ENCODE measurements around the gene HS6ST3. TPM values are rescaled to one million over a fixed set of nuclear protein-coding genes. Genes with fewer than 3 reads are reported as not detected.

HS6ST3 gene
- total RNA-seq, 1 donor from 2014 or later: not detected

DNA sequence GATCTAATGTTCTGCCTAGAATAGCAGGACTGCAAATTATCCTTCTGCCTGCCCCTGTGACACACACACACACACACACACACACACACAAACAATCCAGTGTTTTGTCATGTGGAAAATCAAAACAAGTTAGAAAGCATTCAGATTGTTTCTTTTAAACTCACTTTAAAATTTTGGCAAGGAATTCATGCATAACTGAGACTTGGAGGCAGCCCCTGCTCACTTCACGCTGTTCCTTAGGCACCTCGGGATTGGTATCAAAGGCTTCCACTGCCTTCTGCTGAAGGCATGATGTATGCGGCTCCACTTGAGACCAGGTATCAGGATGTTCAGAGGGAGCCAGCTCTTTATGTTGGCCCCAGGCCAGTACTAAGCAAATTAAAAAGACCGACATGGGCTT lies 745.6 kb downstream of the HS6ST3 start:
- Mint-ChIP-seq H3K4me1 (ENCODE audit: unreplicated experiment) (no peaks in the 10 kb centered on the region), H3K36me3 (ENCODE audit: unreplicated experiment) (no peaks in the 10 kb centered on the region), H3K27ac (ENCODE audit: unreplicated experiment) (no peak overlapping the region), H3K4me3 (ENCODE audit: unreplicated experiment) (no peak overlapping the region), H3K9me3 (ENCODE audit: unreplicated experiment) (peaks cover 3% of the 10 kb centered on the region), H3K27me3 (ENCODE audit: unreplicated experiment) (peaks cover 2% of the 10 kb centered on the region)
- TF ChIP-seq CTCF (IDR thresholded peaks at IDR 0.05): no peak
- no peak for DNase-seq (ENCODE audit: extremely low spot score, unreplicated experiment)

GRCh38 chr13:96836733-96837132 lies 746.8 kb downstream of the HS6ST3 start:
- no peak for TF ChIP-seq CTCF (IDR thresholded peaks at IDR 0.05)
- H3K9me3 Mint-ChIP-seq (ENCODE audit: unreplicated experiment): peaks cover 3% of the 10 kb centered on the region
- no peak for DNase-seq (ENCODE audit: extremely low spot score, unreplicated experiment)
- no peak overlapping the region for H3K27ac Mint-ChIP-seq (ENCODE audit: unreplicated experiment)
- no peaks in the 10 kb centered on the region for H3K36me3 Mint-ChIP-seq (ENCODE audit: unreplicated experiment)
- H3K4me3 Mint-ChIP-seq (ENCODE audit: unreplicated experiment): no peak overlapping the region
- no peaks in the 10 kb centered on the region for H3K4me1 Mint-ChIP-seq (ENCODE audit: unreplicated experiment)
- H3K27me3 Mint-ChIP-seq (ENCODE audit: unreplicated experiment): peaks cover 4% of the 10 kb centered on the region

DNA sequence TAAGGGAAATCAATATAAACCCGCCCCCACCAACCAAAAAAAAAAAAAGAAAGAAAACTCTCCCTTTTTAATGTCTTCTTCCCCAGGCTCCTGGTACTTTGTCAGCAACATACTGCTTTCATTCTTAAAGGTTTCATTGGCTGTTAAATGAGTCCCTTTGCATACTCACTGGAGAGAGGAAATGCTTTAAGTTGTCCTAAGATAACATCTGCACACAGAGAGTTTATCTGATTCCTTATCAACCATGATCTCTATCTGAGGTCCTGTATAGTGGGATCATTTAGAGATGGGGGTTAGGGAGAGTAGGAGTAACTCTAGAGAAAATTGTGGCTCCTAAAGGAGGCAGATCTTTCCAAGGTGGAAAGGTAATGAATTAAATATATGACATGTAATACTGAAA lies 747.9 kb downstream of the HS6ST3 start:
- DNase-seq (ENCODE audit: extremely low spot score, unreplicated experiment): no peak
- peaks cover 10% of the 10 kb centered on the region for H3K27me3 Mint-ChIP-seq (ENCODE audit: unreplicated experiment)
- TF ChIP-seq CTCF (IDR thresholded peaks at IDR 0.05): no peak
- no peaks in the 10 kb centered on the region for H3K36me3 Mint-ChIP-seq (ENCODE audit: unreplicated experiment)
- no peak overlapping the region for H3K4me3 Mint-ChIP-seq (ENCODE audit: unreplicated experiment)
- H3K9me3 Mint-ChIP-seq (ENCODE audit: unreplicated experiment): peaks cover 3% of the 10 kb centered on the region
- no peak overlapping the region for H3K27ac Mint-ChIP-seq (ENCODE audit: unreplicated experiment)
- H3K4me1 Mint-ChIP-seq (ENCODE audit: unreplicated experiment): no peaks in the 10 kb centered on the region

DNA sequence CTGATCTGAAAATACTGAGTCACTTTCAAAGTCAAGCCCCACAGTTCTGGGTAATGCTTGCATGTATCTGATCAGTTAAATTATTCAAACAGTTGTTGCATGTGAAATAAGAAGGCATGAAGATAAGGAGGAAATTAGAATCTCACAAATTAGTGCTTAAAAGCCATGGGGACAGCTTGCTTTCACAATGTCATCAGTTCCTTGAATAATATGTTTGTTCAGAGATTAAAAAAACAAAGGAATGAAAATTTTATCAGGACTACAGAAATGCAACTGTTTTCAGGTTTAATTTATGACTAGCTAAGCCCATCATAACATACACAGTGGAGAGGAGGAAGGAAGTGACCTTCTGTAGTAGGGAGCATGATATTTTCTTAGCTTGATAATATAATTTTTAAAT lies 754.3 kb downstream of the HS6ST3 start:
- no peak for TF ChIP-seq CTCF (IDR thresholded peaks at IDR 0.05)
- Mint-ChIP-seq H3K9me3 (ENCODE audit: unreplicated experiment) (no peaks in the 10 kb centered on the region), H3K4me3 (ENCODE audit: unreplicated experiment) (no peak overlapping the region), H3K4me1 (ENCODE audit: unreplicated experiment) (no peaks in the 10 kb centered on the region), H3K27me3 (ENCODE audit: unreplicated experiment) (peaks cover 13% of the 10 kb centered on the region), H3K27ac (ENCODE audit: unreplicated experiment) (no peak overlapping the region), H3K36me3 (ENCODE audit: unreplicated experiment) (no peaks in the 10 kb centered on the region)
- no peak for DNase-seq (ENCODE audit: extremely low spot score, unreplicated experiment)

- peaks cover 13% of the 10 kb centered on the region for H3K27me3 Mint-ChIP-seq (ENCODE audit: unreplicated experiment)
- no peak for DNase-seq (ENCODE audit: extremely low spot score, unreplicated experiment)
- no peak overlapping the region for H3K4me3 Mint-ChIP-seq (ENCODE audit: unreplicated experiment)
- H3K4me1 Mint-ChIP-seq (ENCODE audit: unreplicated experiment): no peaks in the 10 kb centered on the region
- H3K9me3 Mint-ChIP-seq (ENCODE audit: unreplicated experiment): no peaks in the 10 kb centered on the region
- no peak overlapping the region for H3K27ac Mint-ChIP-seq (ENCODE audit: unreplicated experiment)
- no peaks in the 10 kb centered on the region for H3K36me3 Mint-ChIP-seq (ENCODE audit: unreplicated experiment)
- TF ChIP-seq CTCF (IDR thresholded peaks at IDR 0.05): no peak
Observed at GRCh38 chr13:96844616-96845015, 754.7 kb downstream of the HS6ST3 start.
